Measurements from ENCODE around the gene SASH3.

SASH3 gene

DNA sequence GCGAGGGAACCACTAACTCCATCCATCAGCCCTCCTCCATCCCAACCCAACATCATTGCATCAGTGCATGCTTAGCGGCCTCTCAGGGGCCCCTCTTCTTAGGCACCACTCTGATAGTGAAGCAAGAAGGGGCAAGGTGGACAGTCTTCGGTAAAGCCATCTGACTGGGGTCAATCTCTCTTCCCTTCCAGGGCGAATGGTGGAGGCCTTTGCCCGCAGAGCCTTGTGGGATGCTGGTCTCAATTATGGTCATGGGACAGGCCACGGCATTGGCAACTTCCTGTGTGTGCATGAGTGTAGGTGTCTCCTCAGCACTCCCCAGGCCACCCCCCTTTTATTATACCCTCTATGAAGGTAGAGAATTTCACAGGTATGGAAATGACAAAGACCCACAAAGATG is 18.8 kb upstream of the SASH3 start:
- Histone ChIP-seq H3K36me3 (no peaks in the 10 kb centered on the region), H3K9me3 (no peaks in the 10 kb centered on the region), H3K27ac (peak overlapping the region; percentile 93), H3K4me3 (ENCODE audit: low read depth in 1 of 2, low read length in 1 of 2) (no peak overlapping the region), H3K4me1 (ENCODE audit: control insufficient read depth in 1 of 2, insufficient read depth in 1 of 2, low read depth in 1 of 2, low read length in 1 of 2) (peaks cover 53 to 55% of the 10 kb centered on the region in 2 experiments), H3K27me3 (no peaks in the 10 kb centered on the region)
- TF ChIP-seq, protein P1, sequence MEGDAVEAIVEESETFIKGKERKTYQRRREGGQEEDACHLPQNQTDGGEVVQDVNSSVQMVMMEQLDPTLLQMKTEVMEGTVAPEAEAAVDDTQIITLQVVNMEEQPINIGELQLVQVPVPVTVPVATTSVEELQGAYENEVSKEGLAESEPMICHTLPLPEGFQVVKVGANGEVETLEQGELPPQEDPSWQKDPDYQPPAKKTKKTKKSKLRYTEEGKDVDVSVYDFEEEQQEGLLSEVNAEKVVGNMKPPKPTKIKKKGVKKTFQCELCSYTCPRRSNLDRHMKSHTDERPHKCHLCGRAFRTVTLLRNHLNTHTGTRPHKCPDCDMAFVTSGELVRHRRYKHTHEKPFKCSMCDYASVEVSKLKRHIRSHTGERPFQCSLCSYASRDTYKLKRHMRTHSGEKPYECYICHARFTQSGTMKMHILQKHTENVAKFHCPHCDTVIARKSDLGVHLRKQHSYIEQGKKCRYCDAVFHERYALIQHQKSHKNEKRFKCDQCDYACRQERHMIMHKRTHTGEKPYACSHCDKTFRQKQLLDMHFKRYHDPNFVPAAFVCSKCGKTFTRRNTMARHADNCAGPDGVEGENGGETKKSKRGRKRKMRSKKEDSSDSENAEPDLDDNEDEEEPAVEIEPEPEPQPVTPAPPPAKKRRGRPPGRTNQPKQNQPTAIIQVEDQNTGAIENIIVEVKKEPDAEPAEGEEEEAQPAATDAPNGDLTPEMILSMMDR (IDR thresholded peaks at IDR 0.05), result no peak

DNA sequence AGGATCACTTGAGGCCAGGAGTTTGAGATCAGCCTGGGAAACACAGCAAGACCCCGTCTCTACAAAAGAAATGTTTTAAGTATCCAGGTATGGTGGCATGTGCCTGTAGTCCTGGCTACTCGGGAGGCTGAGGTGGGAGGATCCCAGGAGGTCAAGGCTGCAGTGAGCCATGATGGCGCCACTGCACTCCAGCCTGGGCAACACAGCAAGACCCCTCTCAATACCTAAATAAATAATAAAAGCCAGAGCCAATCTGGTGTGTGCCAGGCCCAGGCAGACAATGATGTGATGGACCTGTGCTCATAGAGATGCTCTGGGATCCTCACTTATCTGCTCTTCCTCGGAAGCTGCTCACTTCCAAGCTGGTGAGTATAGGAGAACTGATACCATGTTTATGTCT is 18.2 kb upstream of the SASH3 start:
- no peaks in the 10 kb centered on the region for H3K9me3 ChIP-seq
- H3K4me1 ChIP-seq (ENCODE audit: control insufficient read depth in 1 of 2, insufficient read depth in 1 of 2, low read depth in 1 of 2, low read length in 1 of 2), result peaks cover 48 to 49% of the 10 kb centered on the region in 2 experiments
- H3K27ac ChIP-seq, result no peak overlapping the region
- TF ChIP-seq, protein P1 (IDR thresholded peaks at IDR 0.05), result no peak
- H3K27me3 ChIP-seq, result no peaks in the 10 kb centered on the region
- no peaks in the 10 kb centered on the region for H3K36me3 ChIP-seq
- H3K4me3 ChIP-seq (ENCODE audit: low read depth in 1 of 2, low read length in 1 of 2), result no peak overlapping the region

DNA sequence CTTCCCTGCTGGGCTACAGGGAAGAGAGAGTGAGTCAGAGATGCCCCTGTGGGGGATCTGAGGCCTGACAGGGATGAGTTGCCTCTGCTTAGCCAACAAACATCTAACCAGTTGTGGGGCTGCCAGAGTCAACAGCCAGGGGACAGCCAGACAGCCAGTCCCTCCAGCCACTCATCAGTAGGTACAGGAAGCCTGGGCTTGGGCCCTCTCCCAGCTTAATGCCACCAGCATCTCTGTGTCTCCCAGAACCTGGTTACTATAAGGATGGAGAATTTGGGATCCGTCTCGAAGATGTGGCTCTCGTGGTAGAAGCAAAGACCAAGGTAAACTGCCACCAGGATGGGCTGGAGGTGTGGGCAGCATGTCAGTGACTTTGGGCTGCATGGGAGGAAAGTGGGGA is 17.3 kb upstream of the SASH3 start:
- Histone ChIP-seq H3K27ac (no peak overlapping the region), H3K4me1 (ENCODE audit: control insufficient read depth in 1 of 2, insufficient read depth in 1 of 2, low read depth in 1 of 2, low read length in 1 of 2) (peaks cover 43 to 45% of the 10 kb centered on the region in 2 experiments), H3K27me3 (no peaks in the 10 kb centered on the region), H3K36me3 (no peaks in the 10 kb centered on the region), H3K9me3 (no peaks in the 10 kb centered on the region), H3K4me3 (ENCODE audit: low read depth in 1 of 2, low read length in 1 of 2) (no peak overlapping the region)
- TF ChIP-seq, protein P1 (IDR thresholded peaks at IDR 0.05), result no peak

DNA sequence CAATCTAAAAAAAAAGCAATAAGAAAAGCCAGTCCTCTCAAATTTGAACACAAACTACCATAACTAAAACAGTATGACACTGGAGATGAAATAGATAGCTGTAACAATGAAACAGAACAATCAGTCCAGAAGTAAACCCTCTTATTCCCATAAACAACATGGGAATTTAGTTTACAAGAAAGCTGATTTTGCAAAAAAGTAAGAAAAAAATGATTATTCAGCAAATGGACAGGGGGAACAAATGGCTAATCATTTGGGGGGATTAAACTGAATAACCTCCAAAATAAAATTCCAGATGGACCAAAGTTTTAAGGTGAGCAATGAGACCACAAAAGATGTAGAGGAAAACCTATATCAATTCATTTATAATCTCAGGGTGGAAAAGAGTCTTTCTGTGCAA is 16.1 kb upstream of the SASH3 start:
- H3K9me3 ChIP-seq, result no peaks in the 10 kb centered on the region
- H3K4me1 ChIP-seq (ENCODE audit: control insufficient read depth in 1 of 2, insufficient read depth in 1 of 2, low read depth in 1 of 2, low read length in 1 of 2), result peaks cover 33% of the 10 kb centered on the region in 2 experiments
- TF ChIP-seq, protein P1 (IDR thresholded peaks at IDR 0.05), result no peak
- no peaks in the 10 kb centered on the region for H3K27me3 ChIP-seq
- H3K27ac ChIP-seq, result no peak overlapping the region
- no peak overlapping the region for H3K4me3 ChIP-seq (ENCODE audit: low read depth in 1 of 2, low read length in 1 of 2)
- H3K36me3 ChIP-seq, result no peaks in the 10 kb centered on the region

DNA sequence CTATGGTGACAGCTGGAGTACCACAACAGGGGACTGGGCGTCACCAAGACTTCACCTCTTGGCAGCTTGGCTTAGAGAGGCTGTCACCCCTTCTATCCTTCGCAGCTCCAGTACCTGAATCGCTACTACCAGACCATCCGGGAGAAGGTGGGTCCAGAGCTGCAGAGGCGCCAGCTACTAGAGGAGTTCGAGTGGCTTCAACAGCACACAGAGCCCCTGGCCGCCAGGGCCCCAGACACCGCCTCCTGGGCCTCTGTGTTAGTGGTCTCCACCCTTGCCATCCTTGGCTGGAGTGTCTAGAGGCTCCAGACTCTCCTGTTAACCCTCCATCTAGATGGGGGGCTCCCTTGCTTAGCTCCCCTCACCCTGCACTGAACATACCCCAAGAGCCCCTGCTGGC is 11.6 kb upstream of the SASH3 start:
- Histone ChIP-seq H3K4me3 (ENCODE audit: low read depth in 1 of 2, low read length in 1 of 2) (no peak overlapping the region), H3K27ac (no peak overlapping the region), H3K4me1 (ENCODE audit: control insufficient read depth in 1 of 2, insufficient read depth in 1 of 2, low read depth in 1 of 2, low read length in 1 of 2) (peaks cover 38 to 41% of the 10 kb centered on the region in 2 experiments), H3K9me3 (no peaks in the 10 kb centered on the region), H3K36me3 (no peaks in the 10 kb centered on the region), H3K27me3 (no peaks in the 10 kb centered on the region)
- TF ChIP-seq, protein P1 (IDR thresholded peaks at IDR 0.05), result no peak

All from neutrophil (primary cell).